Uterus (tissue), 4 donors: ENCODE results near the gene HPSE. TPM values are rescaled to one million over a fixed set of nuclear protein-coding genes. Genes with fewer than 3 reads are reported as not detected.

Experiments used
- DNase-seq, 2 donors: peaks; one replicate each; pipeline ENCODE4 v3.0.0-alpha.2; 2019 to 2020
- H3K27ac ChIP-seq, 2 donors: fragments of 200-600 bp; sonication (generic); 1 replicate in 1 of 2; 2 replicates in 1 of 2; pipeline ENCODE4 v1.5.1; 2016 to 2018
- H3K27me3 ChIP-seq, 2 donors: fragments of 200-600 bp; sonication (generic); one replicate each; pipeline ENCODE4 v1.5.1; 2018 to 2019; ENCODE audit warnings: control low read depth in 1 of 2
- H3K36me3 ChIP-seq, 2 donors: fragments of 200-600 bp; sonication (generic); one replicate each; pipeline ENCODE4 v1.5.1; 2019; ENCODE audit warnings: control low read depth in 1 of 2
- H3K4me1 ChIP-seq, 2 donors: fragments of 200-600 bp; sonication (generic); one replicate each; pipeline ENCODE4 v1.5.1; 2018 to 2019; ENCODE audit warnings: control low read depth in 1 of 2
- H3K4me3 ChIP-seq, 2 donors: fragments of 200-600 bp; sonication (generic); 1 replicate in 1 of 2; 2 replicates in 1 of 2; pipeline ENCODE4 v1.5.1; 2018 to 2019; ENCODE audit warnings: mild to moderate bottlenecking in 1 of 2
- H3K9me3 ChIP-seq, 2 donors: fragments of 200-600 bp; sonication (generic); one replicate each; pipeline ENCODE4 v1.5.1; 2019; ENCODE audit warnings: control low read depth in 1 of 2
- POLR2A ChIP-seq, 2 donors: fragments of 450-650 bp; IDR thresholded peaks; one replicate each; pipeline ENCODE4 v1.6.1; 2016; ENCODE audit warnings: antibody characterized with exemption in 2 of 2, mild to moderate bottlenecking in 1 of 2, moderate library complexity in 1 of 2
- intact Hi-C: fragments of 100-400 bp; cut with DNase I; formaldehyde crosslinking; loops from one replicate; pipeline ENCODE4 v1.15.1; 2023; ENCODE audit warnings: low total_unique reads
- total RNA-seq, 4 donors: library from RNA; depleted of rRNA in 3 of 4; stranded (reverse); fragments of >200 nt in 3 of 4; gene quantifications; one replicate each; pipeline versions ENCODE4 v1.1.0 to v1.2.4, GENCODE V29; 2014 to 2023
- TF ChIP-seq, protein P1 (sequence below), 4 experiments: fragments of 200-600 bp in 2 of 4; fragments of 450-650 bp in 2 of 4; sonication (generic) in 2 of 4; IDR thresholded peaks; one replicate each; pipeline ENCODE4 v1.5.1; 2016 to 2019; ENCODE audit warnings: antibody characterized with exemption in 4 of 4, mild to moderate bottlenecking in 2 of 4, moderate library complexity in 1 of 4
- donor health status: DM: yes; HTN: yes; CAD: no.

Gene HPSE
- total RNA-seq, 4 donors from 2014 or later: 1.3 to 10.2 (median 5.8) TPM

DNA sequence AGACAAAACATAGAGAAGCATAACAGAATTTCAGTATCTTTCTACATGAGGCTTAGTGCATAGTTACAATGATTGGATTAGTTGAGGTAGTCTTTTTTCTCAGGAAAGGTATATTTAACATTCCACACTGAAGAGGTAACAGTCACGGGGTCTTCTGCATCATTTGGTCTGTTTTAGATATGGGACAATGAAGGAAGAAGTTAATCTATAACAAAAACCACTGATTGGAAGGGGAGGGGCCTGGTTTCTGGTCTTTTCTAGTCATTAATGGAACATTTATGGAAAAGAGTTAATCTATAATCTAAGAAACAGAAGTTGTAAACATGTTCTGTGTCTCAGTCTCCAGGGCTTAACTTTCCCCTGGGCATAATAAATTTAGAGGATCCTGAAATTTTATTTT, 37.3 kb upstream of the HPSE start:
- Histone ChIP-seq H3K9me3 (no peaks in the 10 kb centered on the region), H3K27me3 (no peaks in the 10 kb centered on the region), H3K4me3 (no peak overlapping the region), H3K36me3 (no peaks in the 10 kb centered on the region), H3K27ac (no peak overlapping the region), H3K4me1 (no peaks in the 10 kb centered on the region)
- intact Hi-C loops: no loop called here
- TF ChIP-seq, protein P1, sequence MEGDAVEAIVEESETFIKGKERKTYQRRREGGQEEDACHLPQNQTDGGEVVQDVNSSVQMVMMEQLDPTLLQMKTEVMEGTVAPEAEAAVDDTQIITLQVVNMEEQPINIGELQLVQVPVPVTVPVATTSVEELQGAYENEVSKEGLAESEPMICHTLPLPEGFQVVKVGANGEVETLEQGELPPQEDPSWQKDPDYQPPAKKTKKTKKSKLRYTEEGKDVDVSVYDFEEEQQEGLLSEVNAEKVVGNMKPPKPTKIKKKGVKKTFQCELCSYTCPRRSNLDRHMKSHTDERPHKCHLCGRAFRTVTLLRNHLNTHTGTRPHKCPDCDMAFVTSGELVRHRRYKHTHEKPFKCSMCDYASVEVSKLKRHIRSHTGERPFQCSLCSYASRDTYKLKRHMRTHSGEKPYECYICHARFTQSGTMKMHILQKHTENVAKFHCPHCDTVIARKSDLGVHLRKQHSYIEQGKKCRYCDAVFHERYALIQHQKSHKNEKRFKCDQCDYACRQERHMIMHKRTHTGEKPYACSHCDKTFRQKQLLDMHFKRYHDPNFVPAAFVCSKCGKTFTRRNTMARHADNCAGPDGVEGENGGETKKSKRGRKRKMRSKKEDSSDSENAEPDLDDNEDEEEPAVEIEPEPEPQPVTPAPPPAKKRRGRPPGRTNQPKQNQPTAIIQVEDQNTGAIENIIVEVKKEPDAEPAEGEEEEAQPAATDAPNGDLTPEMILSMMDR (IDR thresholded peaks at IDR 0.05): no peak
- no peak for TF ChIP-seq POLR2A (IDR thresholded peaks at IDR 0.05)
- DNase-seq: no peak

DNA sequence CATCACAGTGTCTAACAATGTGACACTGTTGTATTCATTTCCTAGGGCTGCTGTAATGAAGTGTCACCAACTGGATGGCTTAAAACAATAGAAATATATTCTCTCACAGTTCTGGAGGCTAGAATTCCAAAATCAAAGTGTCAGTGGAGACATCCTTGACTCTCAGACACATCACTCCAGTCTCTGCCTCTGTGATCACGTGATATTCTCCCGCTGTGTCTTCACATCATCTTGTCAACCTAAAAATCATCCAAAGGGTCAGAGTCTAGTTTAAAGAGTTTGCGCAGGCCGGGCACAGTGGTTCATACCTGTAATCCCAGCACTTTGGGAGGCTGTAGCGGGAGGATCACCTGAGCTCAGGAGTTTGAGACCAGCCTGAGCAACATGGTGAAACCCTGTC, 36.6 kb upstream of the HPSE start:
- H3K4me1 ChIP-seq: no peaks in the 10 kb centered on the region
- TF ChIP-seq, protein P1 (IDR thresholded peaks at IDR 0.05): no peak
- no peak for TF ChIP-seq POLR2A (IDR thresholded peaks at IDR 0.05)
- no peaks in the 10 kb centered on the region for H3K27me3 ChIP-seq
- no peak for DNase-seq
- H3K4me3 ChIP-seq: no peak overlapping the region
- H3K36me3 ChIP-seq: no peaks in the 10 kb centered on the region
- intact Hi-C loops: no loop called here
- H3K9me3 ChIP-seq: no peaks in the 10 kb centered on the region
- H3K27ac ChIP-seq: no peak overlapping the region

DNA sequence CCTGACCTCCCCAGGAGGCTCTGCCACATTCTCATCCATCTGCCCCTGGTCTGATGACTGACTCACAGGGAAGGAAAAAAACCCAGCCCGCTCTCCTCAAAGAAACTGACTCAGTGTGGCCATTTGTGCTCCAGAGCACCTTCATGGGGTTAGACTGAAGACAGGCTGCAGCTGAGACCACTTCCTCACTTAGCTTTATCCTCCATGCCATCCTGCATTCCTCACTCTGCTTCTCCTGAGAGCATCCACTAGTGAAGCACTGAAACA, 35.9 kb upstream of the HPSE start:
- intact Hi-C loops: no loop called here
- H3K4me1 ChIP-seq: no peaks in the 10 kb centered on the region
- no peak overlapping the region for H3K27ac ChIP-seq
- DNase-seq: no peak
- no peaks in the 10 kb centered on the region for H3K9me3 ChIP-seq
- no peak for TF ChIP-seq POLR2A (IDR thresholded peaks at IDR 0.05)
- TF ChIP-seq, protein P1 (IDR thresholded peaks at IDR 0.05): no peak
- no peaks in the 10 kb centered on the region for H3K36me3 ChIP-seq
- no peak overlapping the region for H3K4me3 ChIP-seq
- no peaks in the 10 kb centered on the region for H3K27me3 ChIP-seq

DNA sequence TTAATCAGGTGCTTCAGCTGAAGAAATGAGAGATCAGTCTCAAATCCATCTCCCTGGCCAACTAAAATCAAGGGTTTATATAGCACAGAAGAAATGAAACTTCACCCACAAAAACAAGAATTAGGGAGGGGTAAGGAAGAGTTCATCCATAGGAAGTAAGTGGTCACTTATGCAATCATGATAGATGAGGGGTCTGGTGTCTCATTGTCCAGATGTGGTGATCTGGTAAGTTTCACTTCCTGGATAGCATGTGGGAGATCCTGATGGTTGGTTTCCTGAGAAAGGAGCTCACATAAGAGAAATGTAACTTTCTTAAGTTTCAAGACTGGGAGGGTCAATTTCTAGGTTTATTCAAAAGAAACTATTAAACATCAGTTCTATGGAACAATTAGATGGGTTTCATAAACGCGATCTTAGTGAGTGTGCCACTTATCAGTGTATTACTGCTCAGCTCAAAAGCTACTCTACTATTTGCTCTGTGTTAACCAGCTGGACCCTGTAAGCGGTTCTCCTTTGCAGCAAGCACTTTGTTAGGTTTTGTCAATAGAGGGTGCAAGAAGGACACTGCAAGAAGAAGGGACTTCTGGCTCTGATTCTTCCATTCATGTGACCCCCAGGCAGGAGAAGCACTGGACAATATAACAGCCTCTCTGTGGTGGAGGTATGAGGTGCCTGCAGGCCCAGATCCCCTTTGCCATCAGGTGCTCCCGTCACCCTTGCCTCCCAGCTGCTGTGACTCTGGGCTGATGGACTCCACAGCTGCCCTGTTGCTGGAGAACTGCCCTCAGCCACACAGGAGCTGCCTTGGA, 35.4 kb upstream of the HPSE start:
- DNase-seq: no peak

DNA sequence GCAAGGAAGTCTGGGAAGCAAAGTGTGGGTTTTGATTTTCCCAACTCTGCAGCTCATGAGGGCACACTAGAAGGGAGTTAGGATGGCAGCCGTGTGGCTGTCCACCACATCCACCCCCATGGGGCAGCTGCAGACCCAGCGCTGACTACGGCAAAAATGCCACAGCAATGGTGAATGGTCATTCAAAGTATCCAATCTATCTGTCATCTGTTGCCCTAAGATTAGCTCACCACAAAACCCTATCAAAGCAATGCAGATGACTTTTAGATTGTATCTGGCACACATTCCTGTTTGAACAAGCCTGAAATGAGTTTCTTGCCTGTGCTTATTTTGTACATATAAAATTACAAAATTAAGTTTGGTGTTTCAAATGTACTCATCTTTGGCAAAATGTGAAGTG, 29.7 kb upstream of the HPSE start:
- Histone ChIP-seq H3K27me3 (no peaks in the 10 kb centered on the region), H3K4me1 (no peaks in the 10 kb centered on the region), H3K27ac (no peak overlapping the region), H3K36me3 (no peaks in the 10 kb centered on the region), H3K4me3 (no peak overlapping the region), H3K9me3 (no peaks in the 10 kb centered on the region)
- intact Hi-C loops: no loop called here
- no peak for TF ChIP-seq POLR2A (IDR thresholded peaks at IDR 0.05)
- TF ChIP-seq, protein P1 (IDR thresholded peaks at IDR 0.05): no peak
- DNase-seq: no peak

More for the DNA sequence above, 35.4 kb upstream of the HPSE start:
- no peaks in the 10 kb centered on the region for H3K36me3 ChIP-seq
- no peak overlapping the region for H3K27ac ChIP-seq
- H3K9me3 ChIP-seq: no peaks in the 10 kb centered on the region
- H3K4me1 ChIP-seq: no peaks in the 10 kb centered on the region
- H3K27me3 ChIP-seq: no peaks in the 10 kb centered on the region
- TF ChIP-seq, protein P1 (IDR thresholded peaks at IDR 0.05): no peak
- TF ChIP-seq POLR2A (IDR thresholded peaks at IDR 0.05): no peak
- no peak overlapping the region for H3K4me3 ChIP-seq
- intact Hi-C loops: no loop called here
